Mucosa of gallbladder (tissue), 1 donor: ENCODE data around the gene LSM12. TPM values are rescaled to one million over a fixed set of nuclear protein-coding genes. Genes with fewer than 3 reads are reported as not detected.

ENCODE experiments used
- DNase-seq: peaks from one replicate; pipeline ENCODE4 v3.0.0-alpha.2; 2020; ENCODE audit warnings: low spot score
- total RNA-seq: library from RNA; stranded (reverse); gene quantifications from one replicate; pipeline ENCODE4 v1.2.1, GENCODE V29; 2021
- donor health status: DM: no; HTN: no; CAD: no.

LSM12 gene
- total RNA-seq, 1 donor from 2014 or later = 47.3 TPM

- DNase-seq = peak; percentile 54
Measured at GRCh38 chr17:44095647-44096496, 29.4 kb upstream of the LSM12 start.

- DNase-seq = no peak
Measured at GRCh38 chr17:44095388-44095646, 28.8 kb upstream of the LSM12 start.

GRCh38 chr17:44094701-44095387 lies 28.4 kb upstream of the LSM12 start:
- no peak for DNase-seq

GRCh38 chr17:44093231-44093900 lies 26.9 kb upstream of the LSM12 start:
- no peak for DNase-seq

- DNase-seq = no peak
Measured at GRCh38 chr17:44092051-44092450, 25.6 kb upstream of the LSM12 start.

- no peak for DNase-seq
Measured at GRCh38 chr17:44091200-44091997, 24.9 kb upstream of the LSM12 start.

GRCh38 chr17:44088254-44088653 lies 21.8 kb upstream of the LSM12 start:
- no peak for DNase-seq

GRCh38 chr17:44087319-44087718 lies 20.8 kb upstream of the LSM12 start:
- DNase-seq = no peak

GRCh38 chr17:44086364-44087311 lies 20.2 kb upstream of the LSM12 start:
- DNase-seq = no peak

- DNase-seq = no peak
Measured at GRCh38 chr17:44085908-44086307, 19.4 kb upstream of the LSM12 start.

- DNase-seq = no peak
Measured at GRCh38 chr17:44084921-44085320, 18.4 kb upstream of the LSM12 start.

- no peak for DNase-seq
Measured at GRCh38 chr17:44084131-44084538, 17.7 kb upstream of the LSM12 start.

GRCh38 chr17:44083250-44083849 lies 16.9 kb upstream of the LSM12 start:
- DNase-seq = no peak

GRCh38 chr17:44082256-44082927 lies 15.9 kb upstream of the LSM12 start:
- no peak for DNase-seq

GRCh38 chr17:44081681-44082080 lies 15.2 kb upstream of the LSM12 start:
- no peak for DNase-seq

GRCh38 chr17:44079877-44080821 lies 13.7 kb upstream of the LSM12 start:
- DNase-seq = no peak

- DNase-seq = no peak
Measured at GRCh38 chr17:44078412-44078811, 11.9 kb upstream of the LSM12 start.

- no peak for DNase-seq
Measured at GRCh38 chr17:44077595-44077909, 11.1 kb upstream of the LSM12 start.
